Measurements from ENCODE around the gene HNRNPUL2. TPM values are rescaled to one million over a fixed set of nuclear protein-coding genes. Genes with fewer than 3 reads are reported as not detected.
"Not testable (repeated sequence)": the region's sequence is repeated elsewhere in the genome, so short reads cannot be mapped to it uniquely, and the experiment has no call there.

Gene HNRNPUL2
- total RNA-seq, 2 experiments from 2014 or later, result 54.9 to 58.6 TPM

DNA sequence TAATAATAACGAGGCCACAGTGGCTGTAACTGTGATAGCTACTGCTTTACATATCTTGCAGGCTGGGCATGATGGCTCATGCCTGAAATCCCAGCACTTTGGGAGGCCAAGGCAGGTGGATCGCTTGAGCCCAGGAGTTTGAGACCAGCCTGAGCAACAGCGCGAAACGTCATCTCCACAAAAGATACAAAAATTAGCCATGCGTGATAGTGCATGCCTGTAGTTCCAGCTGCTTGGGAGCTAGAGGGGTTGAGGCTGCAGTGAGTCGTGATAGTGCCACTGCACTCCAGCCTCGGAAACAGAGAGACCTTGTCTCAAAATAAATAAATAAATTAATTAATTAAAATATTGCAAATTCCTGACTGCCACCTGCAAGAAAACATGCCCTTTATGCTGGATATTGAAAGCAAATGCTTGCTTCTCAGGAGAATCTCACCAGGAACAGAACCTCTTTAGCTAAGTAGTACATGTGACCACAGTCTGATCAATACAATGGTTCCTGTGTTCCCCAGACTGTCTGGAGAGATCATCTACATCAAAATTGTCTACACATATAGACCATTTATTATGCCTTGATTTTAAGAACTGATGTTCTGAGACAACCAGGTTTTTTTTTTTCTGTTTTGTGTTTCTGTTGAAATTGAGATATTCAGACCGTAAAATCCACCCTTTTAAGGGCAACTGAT lies 20.4 kb upstream of the HNRNPUL2 start:
- H3K9me3 Mint-ChIP-seq, result no peaks in the 10 kb centered on the region
- TF ChIP-seq, protein P1, sequence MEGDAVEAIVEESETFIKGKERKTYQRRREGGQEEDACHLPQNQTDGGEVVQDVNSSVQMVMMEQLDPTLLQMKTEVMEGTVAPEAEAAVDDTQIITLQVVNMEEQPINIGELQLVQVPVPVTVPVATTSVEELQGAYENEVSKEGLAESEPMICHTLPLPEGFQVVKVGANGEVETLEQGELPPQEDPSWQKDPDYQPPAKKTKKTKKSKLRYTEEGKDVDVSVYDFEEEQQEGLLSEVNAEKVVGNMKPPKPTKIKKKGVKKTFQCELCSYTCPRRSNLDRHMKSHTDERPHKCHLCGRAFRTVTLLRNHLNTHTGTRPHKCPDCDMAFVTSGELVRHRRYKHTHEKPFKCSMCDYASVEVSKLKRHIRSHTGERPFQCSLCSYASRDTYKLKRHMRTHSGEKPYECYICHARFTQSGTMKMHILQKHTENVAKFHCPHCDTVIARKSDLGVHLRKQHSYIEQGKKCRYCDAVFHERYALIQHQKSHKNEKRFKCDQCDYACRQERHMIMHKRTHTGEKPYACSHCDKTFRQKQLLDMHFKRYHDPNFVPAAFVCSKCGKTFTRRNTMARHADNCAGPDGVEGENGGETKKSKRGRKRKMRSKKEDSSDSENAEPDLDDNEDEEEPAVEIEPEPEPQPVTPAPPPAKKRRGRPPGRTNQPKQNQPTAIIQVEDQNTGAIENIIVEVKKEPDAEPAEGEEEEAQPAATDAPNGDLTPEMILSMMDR (IDR thresholded peaks at IDR 0.05), result no peak
- no peak overlapping the region for H3K4me3 Mint-ChIP-seq
- intact Hi-C loops (cut with micrococcal nuclease), result no loop called here
- DNase-seq, result no peak
- ATAC-seq, result no peak
- H3K36me3 Mint-ChIP-seq (ENCODE audit: low read depth), result peaks cover 7% of the 10 kb centered on the region
- no peaks in the 10 kb centered on the region for H3K27me3 Mint-ChIP-seq
- ChIA-PET POLR2A (interaction anchor here (0.7 to 1.4 kb wide), 4 partner anchors 10 to 134 kb away, joined by 3 to 4 read pairs (median 4); partner anchors contain the start of gene SLC3A2), CTCF (interaction anchor here (0.9 to 1.4 kb wide), 6 partner anchors 14 to 115 kb away, joined by 3 to 7 read pairs (median 3); partner anchors contain the start of genes POLR2G and TMEM179B)
- peak overlapping the region; percentile 36 for H3K27ac Mint-ChIP-seq
- H3K4me1 Mint-ChIP-seq (ENCODE audit: low read depth), result peaks cover 20% of the 10 kb centered on the region

DNA sequence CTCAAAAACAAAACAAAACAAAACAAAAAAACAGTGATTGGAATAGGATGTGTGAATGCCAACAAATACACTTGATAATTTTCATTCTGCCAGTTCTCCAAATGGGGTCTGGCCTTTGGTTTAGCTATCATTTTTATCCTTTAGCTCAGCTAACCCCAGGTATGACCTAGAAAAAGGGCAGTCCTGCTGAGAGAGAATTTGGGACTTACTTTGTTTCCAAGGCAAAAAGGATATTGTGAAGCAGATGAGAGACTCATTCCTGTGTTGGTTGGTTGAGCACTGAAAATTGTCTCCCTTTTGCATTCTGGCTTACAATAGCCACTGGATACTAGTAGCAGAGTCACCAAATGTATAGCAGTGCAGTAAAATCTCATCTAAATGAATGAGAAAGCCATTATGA lies 9.9 kb upstream of the HNRNPUL2 start:
- H3K27me3 Mint-ChIP-seq, result no peaks in the 10 kb centered on the region
- intact Hi-C loops (cut with micrococcal nuclease), result no loop called here
- TF ChIP-seq, protein P1 (IDR thresholded peaks at IDR 0.05), result no peak
- DNase-seq (no peak), ATAC-seq (no peak)
- H3K9me3 Mint-ChIP-seq, result no peaks in the 10 kb centered on the region
- no peak overlapping the region for H3K4me3 Mint-ChIP-seq
- ChIA-PET CTCF (interaction anchor here (0.6 to 1.0 kb wide), 2 partner anchors 8 to 25 kb away, joined by 3 read pairs; no protein-coding TSS in a partner anchor), POLR2A (interaction anchor here (0.7 kb wide), 1 partner anchor 67 kb away, joined by 5 read pairs; no protein-coding TSS in a partner anchor)
- no peak overlapping the region for H3K27ac Mint-ChIP-seq
- H3K4me1 Mint-ChIP-seq (ENCODE audit: low read depth), result peaks cover 5% of the 10 kb centered on the region
- peaks cover 19% of the 10 kb centered on the region for H3K36me3 Mint-ChIP-seq (ENCODE audit: low read depth)

GRCh38 chr11:62732830-62733229 lies 5.6 kb upstream of the HNRNPUL2 start:
- intact Hi-C loops (cut with micrococcal nuclease), result no loop called here
- no peak for DNase-seq
- no peaks in the 10 kb centered on the region for H3K27me3 Mint-ChIP-seq
- ATAC-seq, result no peak
- no peak overlapping the region for H3K27ac Mint-ChIP-seq
- ChIA-PET POLR2A (no interaction called here), CTCF (no interaction called here)
- H3K36me3 Mint-ChIP-seq (ENCODE audit: low read depth), result peaks cover 21% of the 10 kb centered on the region
- peaks cover 19% of the 10 kb centered on the region for H3K4me1 Mint-ChIP-seq (ENCODE audit: low read depth)
- TF ChIP-seq, protein P1 (IDR thresholded peaks at IDR 0.05), result peak; percentile 30
- H3K9me3 Mint-ChIP-seq, result no peaks in the 10 kb centered on the region
- H3K4me3 Mint-ChIP-seq, result no peak overlapping the region

DNA sequence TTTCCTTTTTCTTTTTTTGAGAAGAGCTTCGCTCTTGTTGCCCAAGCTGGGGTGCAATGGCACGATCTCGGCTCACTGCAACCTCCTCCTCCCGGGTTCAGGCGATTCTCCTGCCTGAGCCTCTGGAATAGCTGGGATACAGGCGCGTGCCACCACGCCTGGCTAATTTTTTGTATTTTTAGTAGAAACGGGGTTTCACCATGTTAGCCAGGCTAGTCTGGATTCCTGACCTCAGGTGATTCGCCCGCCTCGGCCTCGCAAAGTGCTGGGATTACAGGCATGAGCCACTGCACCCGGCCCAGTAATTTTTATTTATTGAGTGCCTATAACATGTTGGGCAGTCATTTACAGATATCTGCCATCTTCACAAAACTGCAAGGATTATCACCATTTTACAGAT lies 2.8 kb upstream of the HNRNPUL2 start:
- ATAC-seq; H3K9me3 Mint-ChIP-seq; intact Hi-C loops (cut with micrococcal nuclease); DNase-seq; H3K27me3 Mint-ChIP-seq: not testable (repeated sequence)
- H3K36me3 Mint-ChIP-seq (ENCODE audit: low read depth), result peaks cover 35% of the 10 kb centered on the region
- peak overlapping the region; percentile 38 for H3K27ac Mint-ChIP-seq
- CTCF ChIA-PET, result interaction anchor here (0.7 to 1.7 kb wide), 6 partner anchors 17 to 151 kb away, joined by 3 to 10 read pairs (median 5); partner anchors contain the start of genes SLC3A2 and TMEM179B
- peaks cover 24% of the 10 kb centered on the region for H3K4me1 Mint-ChIP-seq (ENCODE audit: low read depth)
- POLR2A ChIA-PET, result interaction anchor here (0.5 to 7.5 kb wide), 10 partner anchors 10 to 824 kb away, joined by 3 to 75 read pairs (median 4); partner anchors contain the start of genes SLC3A2 and ZBTB3
- peak overlapping the region; percentile 95 for H3K4me3 Mint-ChIP-seq

DNA sequence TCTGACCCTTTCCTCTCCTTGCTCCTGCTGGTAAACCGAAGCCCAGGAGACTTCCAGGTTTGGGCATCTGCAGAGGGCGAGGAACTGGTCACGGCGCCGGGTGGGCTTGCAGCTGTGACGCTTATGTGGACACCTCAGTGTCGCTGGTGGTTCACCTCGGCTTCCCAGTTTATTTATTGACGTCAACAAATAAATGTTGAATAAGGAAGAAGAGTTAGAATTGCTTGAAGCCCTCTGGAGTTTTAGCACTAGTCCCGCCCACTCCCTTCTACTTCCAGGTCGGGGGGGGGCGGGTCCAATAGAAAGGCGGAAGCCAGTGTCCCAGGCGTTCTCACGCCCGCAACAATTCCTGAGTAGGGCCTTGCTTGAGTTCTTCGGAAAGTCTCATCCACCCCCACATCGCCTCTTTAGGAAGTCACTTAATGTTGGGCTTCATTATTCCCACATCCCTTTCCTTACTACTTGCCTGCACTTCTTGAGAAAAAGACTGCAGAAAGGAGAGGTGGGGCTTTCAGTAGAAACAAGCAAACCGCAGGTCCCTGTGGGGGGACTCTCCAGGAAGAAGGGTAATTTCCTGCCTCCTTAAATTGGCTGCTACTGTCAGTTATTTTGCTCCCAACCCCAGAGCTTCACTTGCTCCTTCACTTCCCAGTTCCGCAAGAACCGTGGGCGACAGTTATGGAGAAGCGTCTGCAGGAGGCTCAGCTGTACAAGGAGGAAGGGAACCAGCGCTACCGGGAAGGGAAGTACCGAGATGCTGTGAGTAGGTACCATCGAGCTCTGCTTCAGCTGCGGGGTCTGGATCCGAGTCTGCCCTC lies 1.1 kb upstream of the HNRNPUL2 start, which contains the start of gene TTC9C:
TTC9C (plus strand) TSS at position 316 of the 818 bp plus-strand sequence; CDS start at position 679, 363 bp downstream.
- H3K4me3 Mint-ChIP-seq, result peak within 1 kb of the TSS; percentile 95
- intact Hi-C loops (cut with micrococcal nuclease), result loop anchor here (5.0 kb wide), 1 partner anchor 34 kb away; the partner anchor contains the start of gene POLR2G

More for the DNA sequence above, 1.1 kb upstream of the HNRNPUL2 start, which contains the start of gene TTC9C:
- ChIA-PET CTCF (interaction anchor here (0.6 to 2.2 kb wide), 11 partner anchors 9 to 63 kb away, joined by 3 to 11 read pairs (median 4); no protein-coding TSS in a partner anchor), POLR2A (interaction anchor here (0.7 to 7.5 kb wide), 18 partner anchors 12 to 153 kb away, joined by 3 to 75 read pairs (median 5); partner anchors contain the start of genes BSCL2, C11orf98, CSKMT and GNG3)
- Mint-ChIP-seq H3K9me3 (no peaks in the 10 kb centered on the region), H3K4me1 (ENCODE audit: low read depth) (peaks cover 38% of the 10 kb centered on the region), H3K36me3 (ENCODE audit: low read depth) (peaks cover 52% of the 10 kb centered on the region), H3K27ac (peak within 1 kb of the TSS; percentile 99), H3K27me3 (no peaks in the 10 kb centered on the region)
- DNase-seq (peak; percentile 89), ATAC-seq (peak; percentile 21)
- TF ChIP-seq, protein P1 (IDR thresholded peaks at IDR 0.05), result no peak
